Kidney epithelial cell (primary cell): ENCODE measurements around the gene PDE4B. TPM values are rescaled to one million over a fixed set of nuclear protein-coding genes. Genes with fewer than 3 reads are reported as not detected.

ENCODE experiments used
- DNase-seq: peaks from one replicate; pipeline ENCODE4 v3.0.0-alpha.2; 2010; ENCODE audit warnings: low read depth
- H3K27me3 ChIP-seq: 2 replicates; pipeline ENCODE4 v1.6.0; 2011; ENCODE audit warnings: low read length; ENCODE audit not compliant: control insufficient read depth, insufficient read depth
- H3K36me3 ChIP-seq: 2 replicates; pipeline ENCODE4 v1.5.1; 2011; ENCODE audit warnings: low read length; ENCODE audit not compliant: control insufficient read depth, insufficient read depth
- H3K4me3 ChIP-seq: 2 replicates; pipeline ENCODE4 v1.5.1; 2011; ENCODE audit warnings: low read depth, mild to moderate bottlenecking, control low read depth, low read length
- CTCF ChIP-seq: IDR thresholded peaks from 2 replicates; pipeline ENCODE4 v1.5.1; 2011; ENCODE audit warnings: mild to moderate bottlenecking, moderate library complexity, low read length, control low read depth, inconsistent platforms; ENCODE audit not compliant: insufficient read depth, poor library complexity, severe bottlenecking
- total RNA-seq: library from RNA; depleted of rRNA; stranded (reverse); fragments of >200 nt; gene quantifications from 2 replicates; pipeline ENCODE4 v1.2.3, GENCODE V29; 2015

PDE4B gene
- total RNA-seq, 1 donor from 2014 or later: 0.33 TPM

GRCh38 chr1:65795311-65795710 is 2.6 kb downstream of the PDE4B start:
- H3K27me3 ChIP-seq: peaks cover 22% of the 10 kb centered on the region
- TF ChIP-seq CTCF: no peak
- H3K4me3 ChIP-seq: no peak overlapping the region
- H3K36me3 ChIP-seq: no peaks in the 10 kb centered on the region
- no peak for DNase-seq

GRCh38 chr1:65799601-65800000 is 6.9 kb downstream of the PDE4B start:
- Histone ChIP-seq H3K27me3 (no peaks in the 10 kb centered on the region), H3K36me3 (no peaks in the 10 kb centered on the region), H3K4me3 (no peak overlapping the region)
- DNase-seq: no peak
- no peak for TF ChIP-seq CTCF

GRCh38 chr1:65804584-65804983 is 11.9 kb downstream of the PDE4B start:
- no peak for TF ChIP-seq CTCF
- Histone ChIP-seq H3K4me3 (no peak overlapping the region), H3K36me3 (no peaks in the 10 kb centered on the region), H3K27me3 (no peaks in the 10 kb centered on the region)
- DNase-seq: no peak

- Histone ChIP-seq H3K27me3 (no peaks in the 10 kb centered on the region), H3K36me3 (no peaks in the 10 kb centered on the region), H3K4me3 (no peak overlapping the region)
- peak; percentile 35 for DNase-seq
- TF ChIP-seq CTCF: no peak
Observed at GRCh38 chr1:65812065-65812464, 19.4 kb downstream of the PDE4B start.

GRCh38 chr1:65813956-65814355 is 21.3 kb downstream of the PDE4B start:
- no peak for DNase-seq
- Histone ChIP-seq H3K4me3 (no peak overlapping the region), H3K27me3 (no peaks in the 10 kb centered on the region), H3K36me3 (no peaks in the 10 kb centered on the region)
- TF ChIP-seq CTCF: no peak

- Histone ChIP-seq H3K27me3 (no peaks in the 10 kb centered on the region), H3K4me3 (no peak overlapping the region), H3K36me3 (no peaks in the 10 kb centered on the region)
- DNase-seq: no peak
- no peak for TF ChIP-seq CTCF
Observed at GRCh38 chr1:65814752-65815151, 22.1 kb downstream of the PDE4B start.
